OCI-LY7 (cell line): ENCODE results near the gene GPSM1. TPM values are rescaled to one million over a fixed set of nuclear protein-coding genes. Genes with fewer than 3 reads are reported as not detected.

ENCODE experiments used
- BruUV-seq: library from RNA; stranded (reverse); fragments of 400-500 nt; replicated peaks from 2 replicates; lab custom pipeline; 2021; lab: Mats Ljungman, UMichigan
- CTCF ChIA-PET: fragments of 300-600 bp; sonication (Branson Sonifier 250); formaldehyde crosslinking; loops from one replicate; lab custom pipeline; 2022; ENCODE audit warnings: antibody characterized with exemption; ENCODE audit not compliant: unreplicated experiment; lab: Charles Lee
- POLR2A ChIA-PET: fragments of 300-600 bp; sonication (Branson Sonifier 250); formaldehyde crosslinking; loops from one replicate; lab custom pipeline; 2022; ENCODE audit warnings: antibody characterized with exemption; lab: Charles Lee
- DNase-seq: peaks from one replicate; pipeline ENCODE4 v3.0.0-alpha.2; 2015; ENCODE audit warnings: low spot score
- H2AFZ ChIP-seq: fragments of 200-600 bp; sonication (generic), shearing (Covaris generic); 2 replicates; pipeline ENCODE4 v1.6.1; 2014; ENCODE audit warnings: mild to moderate bottlenecking, antibody characterized with exemption, low read length, moderate library complexity
- H3K27ac ChIP-seq: fragments of 200-600 bp; sonication (generic); 2 replicates; pipeline ENCODE4 v1.5.1; 2014; ENCODE audit warnings: mixed run types, low read depth, mild to moderate bottlenecking, moderate library complexity, low read length, inconsistent platforms; ENCODE audit not compliant: poor library complexity, severe bottlenecking
- H3K36me3 ChIP-seq: fragments of 200-600 bp; sonication (generic); 2 replicates; pipeline ENCODE4 v1.6.1; 2014; ENCODE audit warnings: mild to moderate bottlenecking, antibody characterized with exemption, low read length, moderate library complexity, mixed read lengths; ENCODE audit not compliant: insufficient read depth
- H3K4me1 ChIP-seq: fragments of 200-600 bp; sonication (generic); 2 replicates; pipeline ENCODE4 v1.5.1; 2014; ENCODE audit warnings: mild to moderate bottlenecking, low read length; ENCODE audit not compliant: insufficient read depth, poor library complexity, severe bottlenecking
- H3K4me2 ChIP-seq: fragments of 200-600 bp; sonication (generic); 2 replicates; pipeline ENCODE4 v1.6.1; 2014; ENCODE audit warnings: mild to moderate bottlenecking, low read length
- H3K4me3 ChIP-seq: fragments of 200-600 bp; sonication (generic); 2 replicates; pipeline ENCODE4 v1.5.1; 2014; ENCODE audit warnings: mild to moderate bottlenecking, low read depth, low read length; ENCODE audit not compliant: poor library complexity, severe bottlenecking
- H3K79me2 ChIP-seq: fragments of 200-600 bp; sonication (generic); 2 replicates; pipeline ENCODE4 v1.6.1; 2016; ENCODE audit warnings: low read depth, mild to moderate bottlenecking, low read length, moderate library complexity, mixed read lengths; ENCODE audit not compliant: insufficient read depth
- H3K9me2 ChIP-seq: fragments of 200-600 bp; sonication (generic); 2 replicates; pipeline ENCODE4 v1.6.1; 2016; ENCODE audit warnings: mild to moderate bottlenecking, low read length, mixed read lengths; ENCODE audit not compliant: insufficient read depth
- H3K9me3 ChIP-seq: fragments of 200-600 bp; sonication (generic); 2 replicates; pipeline ENCODE4 v1.6.1; 2014; ENCODE audit warnings: mild to moderate bottlenecking, mixed run types, low read length, mixed read lengths
- H4K20me1 ChIP-seq: fragments of 200-600 bp; sonication (generic); 2 replicates; pipeline ENCODE4 v1.6.1; 2014; ENCODE audit warnings: mild to moderate bottlenecking, antibody characterized with exemption, low read length, moderate library complexity, mixed read lengths; ENCODE audit not compliant: insufficient read depth
- EZH2phosphoT487 ChIP-seq: fragments of 200-600 bp; sonication (generic); IDR thresholded peaks from 2 replicates; pipeline ENCODE4 v1.6.1; 2018; ENCODE audit warnings: low read depth, borderline replicate concordance, mild to moderate bottlenecking, mixed run types, antibody characterized with exemption, low read length, moderate library complexity, mixed read lengths
- intact Hi-C: fragments of 100-400 bp; cut with micrococcal nuclease; formaldehyde crosslinking; loops from one replicate; pipeline ENCODE4 v1.10.0; 2022; ENCODE audit not compliant: unreplicated experiment
- total RNA-seq, 2 experiments: library from RNA; depleted of rRNA in 1 of 2; stranded (reverse); fragments of >200 nt in 1 of 2; shearing (Covaris generic) in 1 of 2; gene quantifications; 2 replicates each; pipeline ENCODE4 v1.2.3, GENCODE V29; 2014 to 2022
- TF ChIP-seq, protein P1 (sequence below): fragments of 200-600 bp; sonication (generic); conservative IDR thresholded peaks from 2 replicates; pipeline ENCODE4 v1.5.1; 2014; ENCODE audit warnings: mild to moderate bottlenecking, antibody characterized with exemption, low read length, moderate library complexity, mixed read lengths

GPSM1 gene
- total RNA-seq, 2 experiments from 2014 or later, result not detected

GRCh38 chr9:136297766-136298735 lies 29.3 kb upstream of the GPSM1 start:
- no peak for TF ChIP-seq EZH2phosphoT487
- TF ChIP-seq, protein P1, sequence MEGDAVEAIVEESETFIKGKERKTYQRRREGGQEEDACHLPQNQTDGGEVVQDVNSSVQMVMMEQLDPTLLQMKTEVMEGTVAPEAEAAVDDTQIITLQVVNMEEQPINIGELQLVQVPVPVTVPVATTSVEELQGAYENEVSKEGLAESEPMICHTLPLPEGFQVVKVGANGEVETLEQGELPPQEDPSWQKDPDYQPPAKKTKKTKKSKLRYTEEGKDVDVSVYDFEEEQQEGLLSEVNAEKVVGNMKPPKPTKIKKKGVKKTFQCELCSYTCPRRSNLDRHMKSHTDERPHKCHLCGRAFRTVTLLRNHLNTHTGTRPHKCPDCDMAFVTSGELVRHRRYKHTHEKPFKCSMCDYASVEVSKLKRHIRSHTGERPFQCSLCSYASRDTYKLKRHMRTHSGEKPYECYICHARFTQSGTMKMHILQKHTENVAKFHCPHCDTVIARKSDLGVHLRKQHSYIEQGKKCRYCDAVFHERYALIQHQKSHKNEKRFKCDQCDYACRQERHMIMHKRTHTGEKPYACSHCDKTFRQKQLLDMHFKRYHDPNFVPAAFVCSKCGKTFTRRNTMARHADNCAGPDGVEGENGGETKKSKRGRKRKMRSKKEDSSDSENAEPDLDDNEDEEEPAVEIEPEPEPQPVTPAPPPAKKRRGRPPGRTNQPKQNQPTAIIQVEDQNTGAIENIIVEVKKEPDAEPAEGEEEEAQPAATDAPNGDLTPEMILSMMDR, result no peak
- no peak overlapping the region for H2AFZ ChIP-seq
- no TSS peak for BruUV-seq
- H3K9me3 ChIP-seq, result no peaks in the 10 kb centered on the region
- CTCF ChIA-PET, result no interaction called here
- no peak overlapping the region for H3K4me3 ChIP-seq
- no peaks in the 10 kb centered on the region for H3K4me1 ChIP-seq
- H3K79me2 ChIP-seq, result no peaks in the 10 kb centered on the region
- POLR2A ChIA-PET, result no interaction called here
- no peak overlapping the region for H3K4me2 ChIP-seq
- no peak for DNase-seq
- intact Hi-C loops, result no loop called here
- no peak overlapping the region for H3K27ac ChIP-seq
- no peaks in the 10 kb centered on the region for H3K9me2 ChIP-seq
- H3K36me3 ChIP-seq, result no peaks in the 10 kb centered on the region
- H4K20me1 ChIP-seq, result no peaks in the 10 kb centered on the region

DNA sequence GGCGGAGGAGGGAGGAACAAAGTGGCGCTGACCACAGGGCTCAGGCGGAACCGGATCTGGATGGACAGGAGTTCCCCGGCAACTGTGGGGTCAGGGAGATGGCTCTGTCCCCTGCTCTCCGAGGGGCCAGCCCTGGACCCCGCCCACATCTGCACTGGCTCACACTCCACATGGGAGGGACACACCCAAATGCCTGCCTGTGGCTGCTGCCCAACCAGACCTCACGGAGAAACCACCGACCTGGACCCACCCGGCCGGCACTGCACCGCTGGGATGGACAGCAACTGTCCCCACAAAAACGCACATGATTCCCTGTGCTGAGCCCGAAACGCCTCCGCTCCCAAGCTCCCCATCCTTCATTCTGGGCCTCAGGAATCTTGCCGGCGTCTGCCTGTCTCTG lies 28.2 kb upstream of the GPSM1 start:
- BruUV-seq, result no TSS peak
- POLR2A ChIA-PET, result no interaction called here
- DNase-seq, result no peak

More for the DNA sequence above, 28.2 kb upstream of the GPSM1 start:
- TF ChIP-seq EZH2phosphoT487, result no peak
- TF ChIP-seq, protein P1, result no peak
- Histone ChIP-seq H3K4me2 (no peak overlapping the region), H3K9me2 (no peaks in the 10 kb centered on the region), H4K20me1 (no peaks in the 10 kb centered on the region), H3K9me3 (no peaks in the 10 kb centered on the region), H3K4me3 (no peak overlapping the region), H2AFZ (no peak overlapping the region), H3K79me2 (no peaks in the 10 kb centered on the region), H3K36me3 (no peaks in the 10 kb centered on the region), H3K4me1 (no peaks in the 10 kb centered on the region), H3K27ac (no peak overlapping the region)
- CTCF ChIA-PET, result interaction anchor here (0.5 kb wide), 1 partner anchor 65 kb away, joined by 10 read pairs; no protein-coding TSS in a partner anchor
- intact Hi-C loops, result no loop called here
